ENCODE results near the gene EDN3. TPM values are rescaled to one million over a fixed set of nuclear protein-coding genes. Genes with fewer than 3 reads are reported as not detected.

The EDN3 gene
- total RNA-seq, 6 donors from 2014 or later, result 0.27 to 3.2 (median 1.5) TPM; not detected in 2

GRCh38 chr20:59323731-59324130 lies 23.3 kb downstream of the EDN3 start:
- no peak overlapping the region for H3K4me3 ChIP-seq
- H3K36me3 ChIP-seq, result no peaks in the 10 kb centered on the region
- ATAC-seq (ENCODE audit: low FRiP score in 2 of 2) (no peak), DNase-seq (no peak)
- no peaks in the 10 kb centered on the region for H3K4me1 ChIP-seq
- 95 to 98% methylated on average over 5 of the region's 5 CpGs for WGBS, 2 donors
- H3K9me3 ChIP-seq, result no peaks in the 10 kb centered on the region
- H3K27me3 ChIP-seq, result no peaks in the 10 kb centered on the region
- TF ChIP-seq EP300 (IDR thresholded peaks at IDR 0.05), result no peak
- TF ChIP-seq POLR2AphosphoS5 (IDR thresholded peaks at IDR 0.05), result no peak
- TF ChIP-seq POLR2A (IDR thresholded peaks at IDR 0.05), result no peak
- no peak for TF ChIP-seq CTCF (IDR thresholded peaks at IDR 0.05)
- no peak overlapping the region for H3K27ac ChIP-seq

- 60 to 69% methylated on average over 8 to 10 of the region's 10 CpGs for whole genome bisulfite sequencing, 2 donors
- Histone ChIP-seq H3K27ac (no peak overlapping the region), H3K4me3 (no peak overlapping the region), H3K4me1 (no peaks in the 10 kb centered on the region), H3K36me3 (no peaks in the 10 kb centered on the region), H3K27me3 (no peaks in the 10 kb centered on the region), H3K9me3 (no peaks in the 10 kb centered on the region)
- no peak for DNase-seq
- TF ChIP-seq EP300 (IDR thresholded peaks at IDR 0.05), result no peak
- no peak for ATAC-seq (ENCODE audit: low FRiP score in 2 of 2)
Observed at GRCh38 chr20:59324521-59325141, 24.2 kb downstream of the EDN3 start.

GRCh38 chr20:59325142-59325523 lies 24.7 kb downstream of the EDN3 start:
- WGBS, 2 donors, result 90 to 98% methylated on average over 10 of the region's 10 CpGs

GRCh38 chr20:59326188-59326587 lies 25.8 kb downstream of the EDN3 start:
- Histone ChIP-seq H3K27me3 (no peaks in the 10 kb centered on the region), H3K4me3 (no peak overlapping the region), H3K9me3 (no peaks in the 10 kb centered on the region), H3K27ac (no peak overlapping the region), H3K4me1 (no peaks in the 10 kb centered on the region), H3K36me3 (no peaks in the 10 kb centered on the region)
- ATAC-seq (ENCODE audit: low FRiP score in 2 of 2), result no peak
- no peak for TF ChIP-seq POLR2AphosphoS5 (IDR thresholded peaks at IDR 0.05)
- no peak for TF ChIP-seq POLR2A (IDR thresholded peaks at IDR 0.05)
- TF ChIP-seq EP300 (IDR thresholded peaks at IDR 0.05), result no peak
- TF ChIP-seq CTCF (IDR thresholded peaks at IDR 0.05), result no peak
- 91 to 97% methylated on average over 2 of the region's 2 CpGs for WGBS, 2 donors
- no peak for DNase-seq

More at GRCh38 chr20:59325142-59325523, 24.7 kb downstream of the EDN3 start:
- Histone ChIP-seq H3K36me3 (no peaks in the 10 kb centered on the region), H3K9me3 (no peaks in the 10 kb centered on the region), H3K4me1 (no peaks in the 10 kb centered on the region), H3K4me3 (no peak overlapping the region), H3K27ac (no peak overlapping the region), H3K27me3 (no peaks in the 10 kb centered on the region)
- TF ChIP-seq EP300 (IDR thresholded peaks at IDR 0.05), result no peak
- no peak for TF ChIP-seq POLR2AphosphoS5 (IDR thresholded peaks at IDR 0.05)
- TF ChIP-seq POLR2A (IDR thresholded peaks at IDR 0.05), result no peak
- no peak for TF ChIP-seq CTCF (IDR thresholded peaks at IDR 0.05)
- no peak for ATAC-seq (ENCODE audit: low FRiP score in 2 of 2)
- no peak for DNase-seq

- Histone ChIP-seq H3K4me1 (no peaks in the 10 kb centered on the region), H3K36me3 (no peaks in the 10 kb centered on the region), H3K27me3 (no peaks in the 10 kb centered on the region), H3K9me3 (no peaks in the 10 kb centered on the region), H3K4me3 (no peak overlapping the region), H3K27ac (no peak overlapping the region)
- 75 to 79% methylated on average over 4 of the region's 4 CpGs for WGBS, 2 donors
- TF ChIP-seq POLR2AphosphoS5 (IDR thresholded peaks at IDR 0.05) (no peak), POLR2A (IDR thresholded peaks at IDR 0.05) (no peak), EP300 (IDR thresholded peaks at IDR 0.05) (no peak), CTCF (IDR thresholded peaks at IDR 0.05) (no peak)
- ATAC-seq (ENCODE audit: low FRiP score in 2 of 2), result no peak
- no peak for DNase-seq
Observed at GRCh38 chr20:59328071-59328470, 27.7 kb downstream of the EDN3 start.

Data from upper lobe of left lung (tissue), 6 donors.